Ramos (cell line): ENCODE measurements around the gene ARID2.

Experiments used
- in situ Hi-C: fragments of 300-500 bp; cut with MboI; formaldehyde crosslinking; loops from one replicate; pipeline ENCODE4 v1.14.3; 2022; ENCODE audit warnings: low sequenced_read_pairs; ENCODE audit not compliant: unreplicated experiment

The ARID2 gene

GRCh38 chr12:45909041-45909713, 179.7 kb downstream of the ARID2 start:
- in situ Hi-C loops = no loop called here

DNA sequence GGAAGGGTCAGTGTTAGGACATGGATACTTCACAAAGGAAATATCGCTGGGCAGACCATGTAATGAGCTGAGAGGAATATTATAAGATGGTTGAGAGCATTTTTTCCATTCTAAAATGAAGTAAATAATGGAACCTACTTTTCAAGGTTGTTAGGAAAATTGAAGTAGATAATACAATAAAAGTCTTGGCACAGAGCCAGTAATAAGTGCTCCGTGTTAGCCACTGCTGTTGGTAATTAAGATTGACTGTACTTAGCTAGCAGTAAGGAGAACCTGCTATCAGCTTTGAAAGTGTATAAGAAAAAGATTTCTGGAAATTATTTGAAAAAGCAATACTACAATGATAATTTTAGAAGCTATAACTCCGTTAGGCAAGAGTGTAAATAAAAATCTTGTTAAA, 183.3 kb downstream of the ARID2 start:
- in situ Hi-C loops = no loop called here

DNA sequence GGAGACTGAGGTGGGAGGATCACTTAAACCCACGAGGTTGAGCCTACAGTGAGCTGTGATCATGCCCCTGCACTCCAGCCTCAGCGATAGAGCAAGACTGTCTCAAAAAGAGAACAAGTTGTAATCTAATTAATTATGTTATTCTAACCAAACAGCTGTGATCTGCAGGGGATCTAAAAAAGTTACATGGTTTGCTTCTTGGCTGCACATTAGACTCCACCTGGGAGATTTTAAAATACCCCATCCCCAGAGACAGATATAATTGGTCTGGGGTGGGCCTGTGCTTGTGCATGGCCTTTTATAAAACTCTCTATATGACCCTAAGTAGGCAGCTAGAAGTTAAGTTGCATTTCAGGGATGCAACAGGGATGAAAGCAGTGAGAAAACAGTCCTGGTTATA, 184.1 kb downstream of the ARID2 start:
- in situ Hi-C loops = no loop called here

GRCh38 chr12:45914090-45914489, 184.6 kb downstream of the ARID2 start:
- in situ Hi-C loops = no loop called here

- in situ Hi-C loops = no loop called here
Measured at GRCh38 chr12:45915405-45915804, 185.9 kb downstream of the ARID2 start.

DNA sequence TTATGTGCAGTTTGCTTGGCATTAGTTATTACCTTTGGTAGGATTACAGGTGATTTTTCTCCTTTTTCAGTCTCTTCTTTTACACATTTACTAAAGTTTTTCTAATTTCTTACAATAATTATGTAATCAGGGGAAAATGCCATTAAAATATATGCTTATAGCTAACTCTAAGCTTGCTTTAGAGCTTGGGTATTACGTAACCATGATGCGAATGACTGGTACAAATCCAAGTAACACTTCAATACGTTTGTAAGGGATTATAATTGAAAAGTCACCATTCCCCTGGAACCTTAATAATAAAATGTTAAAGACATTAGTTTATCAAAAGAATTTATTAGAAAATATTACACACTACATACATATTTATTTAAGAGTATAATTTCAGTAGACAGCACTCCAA, 189.3 kb downstream of the ARID2 start:
- in situ Hi-C loops = no loop called here

DNA sequence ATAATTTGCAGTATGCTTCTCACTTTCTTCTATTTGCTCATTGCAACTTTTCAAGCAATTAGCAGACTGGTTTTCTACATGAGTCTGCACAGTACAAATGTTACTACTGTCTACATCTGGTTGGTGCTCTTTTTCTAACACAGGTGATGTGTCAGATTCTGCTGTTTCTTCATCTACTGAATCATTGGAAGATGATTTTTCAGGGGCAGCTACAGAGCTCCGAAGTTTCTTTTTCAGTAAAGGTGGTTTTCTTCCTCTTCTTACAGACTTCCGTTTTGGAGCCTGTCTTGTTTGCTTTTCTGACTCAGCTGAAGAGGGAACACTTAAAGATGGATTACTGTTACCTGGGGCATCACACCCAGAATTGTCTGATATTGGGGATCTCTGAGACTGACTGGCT, 198.8 kb downstream of the ARID2 start:
- in situ Hi-C loops = no loop called here

GRCh38 chr12:45930369-45930768, 200.9 kb downstream of the ARID2 start:
- in situ Hi-C loops = no loop called here

DNA sequence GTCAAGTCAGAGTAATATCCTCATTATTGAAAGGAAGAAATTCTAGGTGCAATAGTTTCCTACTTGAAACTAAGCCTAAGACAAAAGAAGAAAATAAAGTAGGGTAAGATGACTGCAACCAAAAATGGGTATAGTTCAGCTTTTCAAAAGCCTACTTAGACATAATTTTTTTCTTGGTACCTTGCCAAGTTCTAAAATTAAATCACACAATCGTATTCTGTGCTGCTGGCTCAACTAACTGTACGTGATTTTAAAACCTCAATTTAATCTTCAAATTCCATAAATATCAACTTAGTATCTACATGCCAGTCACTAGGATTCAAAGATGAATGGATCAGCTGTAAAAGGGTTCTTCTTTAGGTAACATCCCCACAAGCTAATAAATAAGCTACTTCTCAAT, 204.0 kb downstream of the ARID2 start:
- in situ Hi-C loops = no loop called here

GRCh38 chr12:45934956-45935355, 205.4 kb downstream of the ARID2 start:
- in situ Hi-C loops = no loop called here

DNA sequence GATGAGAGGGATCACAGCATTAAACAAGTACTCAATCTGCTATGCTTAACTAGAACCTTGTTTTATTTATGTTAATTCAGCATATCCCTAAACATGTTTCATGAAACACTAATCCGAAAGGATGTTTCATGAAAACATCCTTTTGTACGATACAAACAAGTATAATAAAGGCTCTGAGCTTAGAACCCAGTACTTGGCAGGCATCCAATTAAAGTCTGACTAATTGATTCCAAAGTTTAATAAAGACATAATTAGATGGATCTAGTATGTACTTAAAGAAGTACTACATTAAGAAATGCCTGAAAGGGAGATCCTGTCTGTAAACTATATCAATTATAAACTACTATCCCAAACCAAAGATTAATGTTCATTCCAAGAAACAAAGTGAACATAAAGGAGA, 209.1 kb downstream of the ARID2 start:
- in situ Hi-C loops = no loop called here

- in situ Hi-C loops = no loop called here
Measured at GRCh38 chr12:45939759-45940158, 210.3 kb downstream of the ARID2 start.

- in situ Hi-C loops = no loop called here
Measured at GRCh38 chr12:45944771-45945170, 215.3 kb downstream of the ARID2 start.

DNA sequence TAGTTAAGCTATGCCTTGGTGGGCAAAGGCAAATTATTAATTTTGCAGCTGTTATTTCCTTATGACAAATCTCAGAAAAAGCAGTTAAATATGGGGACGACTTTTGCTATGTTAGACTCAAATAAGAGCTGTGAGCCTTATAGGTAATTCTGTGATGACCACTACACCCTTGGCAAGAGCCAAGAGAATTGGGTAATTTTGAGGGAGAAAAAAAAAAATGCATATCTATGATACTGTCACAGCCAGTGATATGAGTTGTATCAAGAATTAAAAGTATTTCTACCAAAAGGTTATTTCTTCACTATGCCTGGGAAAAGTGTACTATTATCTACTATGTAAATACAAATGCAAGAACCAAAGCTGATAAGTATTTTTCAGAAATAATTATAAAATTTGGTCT, 216.9 kb downstream of the ARID2 start:
- in situ Hi-C loops = no loop called here

- in situ Hi-C loops = no loop called here
Measured at GRCh38 chr12:45948546-45948945, 219.0 kb downstream of the ARID2 start.
